GM12878 (cell line): ENCODE results near the gene OR6C2. TPM values are rescaled to one million over a fixed set of nuclear protein-coding genes. Genes with fewer than 3 reads are reported as not detected.

Experiments
- ATAC-seq: fragments of 200-7000 bp; cut with Tn5 transposase; 3 replicates; pipeline ENCODE4 v1.9.1; 2020; ENCODE audit warnings: mild to moderate bottlenecking, moderate library complexity
- BruUV-seq: library from RNA; stranded (reverse); fragments of 400-500 nt; replicated peaks from 2 replicates; lab custom pipeline; 2021; lab: Mats Ljungman, UMichigan
- CTCF ChIA-PET: fragments of 300-600 bp; sonication (Branson Sonifier 250); formaldehyde crosslinking; extraction: SDS; loops from one replicate; lab custom pipeline; 2021; ENCODE audit warnings: inconsistent platforms; lab: Yijun Ruan, JAX
- POLR2A ChIA-PET: fragments of 350-600 bp; formaldehyde crosslinking; extraction: SDS; loops from one replicate; lab custom pipeline; 2021; ENCODE audit warnings: inconsistent platforms; lab: Charles Lee
- RAD21 ChIA-PET: fragments of 300-600 bp; sonication (Branson Sonifier 250); formaldehyde crosslinking; loops from one replicate; lab custom pipeline; 2023; ENCODE audit warnings: antibody characterized with exemption; ENCODE audit not compliant: unreplicated experiment; lab: Charles Lee
- SMC1A ChIA-PET: fragments of 300-600 bp; sonication (Branson Sonifier 250); formaldehyde crosslinking; loops from one replicate; lab custom pipeline; 2023; ENCODE audit not compliant: unreplicated experiment, uncharacterized antibody; lab: Charles Lee
- DNase-seq: peaks from one replicate; pipeline ENCODE4 v3.0.0-alpha.2; 2011; ENCODE audit warnings: low read depth, low spot score
- FAIRE-seq: peaks from 3 replicates; lab custom pipeline; 2011; peaks lifted over from hg19 to GRCh38; lab: Jason Lieb, UNC
- H2AFZ ChIP-seq: 2 replicates; pipeline ENCODE4 v1.6.0; 2011; ENCODE audit warnings: low read depth, low read length, control low read depth; ENCODE audit not compliant: control insufficient read depth
- H3K27ac ChIP-seq: 2 replicates; pipeline ENCODE4 v1.5.1; 2011; ENCODE audit warnings: control low read depth; ENCODE audit not compliant: control insufficient read depth, insufficient read depth
- H3K27me3 ChIP-seq, 2 experiments: replicated peaks in 1 of 2; 2 replicates each; pipeline versions ENCODE4 v1.6.0 to v1.6.1; 2011; ENCODE audit warnings: low read length in 1 of 2; ENCODE audit not compliant: control insufficient read depth in 2 of 2, insufficient read depth in 2 of 2
- H3K36me3 ChIP-seq, 2 experiments: 2 replicates each; pipeline ENCODE4 v1.5.1; 2011; ENCODE audit warnings: low read length in 1 of 2; ENCODE audit not compliant: control insufficient read depth in 2 of 2, insufficient read depth in 2 of 2
- H3K4me1 ChIP-seq: 2 replicates; pipeline ENCODE4 v1.6.1; 2011; ENCODE audit warnings: mild to moderate bottlenecking, low read length, moderate library complexity, mixed read lengths; ENCODE audit not compliant: control insufficient read depth, insufficient read depth
- H3K4me2 ChIP-seq: 2 replicates; pipeline ENCODE4 v1.6.0; 2011; ENCODE audit warnings: control low read depth; ENCODE audit not compliant: control insufficient read depth, insufficient read depth
- H3K4me3 ChIP-seq: fragments of 200-600 bp; sonication (generic); 2 replicates; pipeline ENCODE4 v1.5.1; 2016
- H3K79me2 ChIP-seq: 2 replicates; pipeline ENCODE4 v1.6.0; 2011; ENCODE audit warnings: low read length; ENCODE audit not compliant: control insufficient read depth, insufficient read depth
- H3K9ac ChIP-seq: 2 replicates; pipeline ENCODE4 v1.8.0; 2011; ENCODE audit warnings: low read length, control low read depth, mixed read lengths; ENCODE audit not compliant: control insufficient read depth, insufficient read depth
- H3K9me3 ChIP-seq: replicated peaks from 3 replicates; pipeline ENCODE4 v1.5.1; 2011; ENCODE audit warnings: mild to moderate bottlenecking, low read length; ENCODE audit not compliant: control insufficient read depth, insufficient read depth
- H4K20me1 ChIP-seq: 2 replicates; pipeline ENCODE4 v1.6.0; 2011; ENCODE audit not compliant: control insufficient read depth, insufficient read depth
- BCL3 ChIP-seq: IDR thresholded peaks from 2 replicates; pipeline ENCODE4 v1.6.1; 2011; ENCODE audit warnings: borderline replicate concordance, low read depth, mild to moderate bottlenecking, moderate library complexity, low read length; ENCODE audit not compliant: insufficient read depth, poor library complexity, severe bottlenecking
- CBX3 ChIP-seq: fragments of 200-600 bp; sonication (generic); IDR thresholded peaks from 2 replicates; pipeline ENCODE4 v1.6.1; 2016; ENCODE audit warnings: low read depth, borderline replicate concordance
- CBX5 ChIP-seq: sonication (generic); IDR thresholded peaks from 2 replicates; pipeline ENCODE4 v1.6.1; 2016; ENCODE audit warnings: low read depth, moderate library complexity, mild to moderate bottlenecking, inconsistent platforms
- CHD2 ChIP-seq: IDR thresholded peaks from 2 replicates; pipeline ENCODE4 v1.6.1; 2011; ENCODE audit warnings: low read depth, low read length, improper control_type of control experiment, borderline replicate concordance
- CREB1 ChIP-seq: IDR thresholded peaks from 2 replicates; pipeline ENCODE4 v1.6.1; 2012; ENCODE audit warnings: low read depth, mild to moderate bottlenecking, inconsistent platforms
- EZH2 ChIP-seq: IDR thresholded peaks from 2 replicates; pipeline ENCODE4 v1.6.1; 2012; ENCODE audit warnings: low read depth, mild to moderate bottlenecking, control low read depth, inconsistent platforms, low read length, borderline replicate concordance; ENCODE audit not compliant: control insufficient read depth
- GABPA ChIP-seq: IDR thresholded peaks from 2 replicates; pipeline ENCODE4 v1.6.1; 2014; ENCODE audit warnings: antibody characterized with exemption, low read depth, mild to moderate bottlenecking, inconsistent platforms
- IRF4 ChIP-seq: IDR thresholded peaks from 2 replicates; pipeline ENCODE4 v1.6.1; 2011; ENCODE audit warnings: low read depth, low read length
- JUND ChIP-seq: IDR thresholded peaks from 2 replicates; pipeline ENCODE4 v1.6.1; 2012; ENCODE audit warnings: low read depth, mild to moderate bottlenecking, low read length, improper control_type of control experiment, moderate library complexity
- LARP7 ChIP-seq: fragments of 450-650 bp; IDR thresholded peaks from 2 replicates; pipeline ENCODE4 v1.6.1; 2017; ENCODE audit warnings: mild to moderate bottlenecking
- NKRF ChIP-seq: fragments of 450-650 bp; conservative IDR thresholded peaks from 2 replicates; pipeline ENCODE4 v1.6.1; 2017; ENCODE audit warnings: mild to moderate bottlenecking, moderate library complexity
- RAD21 ChIP-seq: IDR thresholded peaks from 2 replicates; pipeline ENCODE4 v1.6.1; 2011; ENCODE audit warnings: mild to moderate bottlenecking, low read depth, low read length, moderate library complexity; ENCODE audit not compliant: insufficient read depth
- RBBP5 ChIP-seq: fragments of 200-600 bp; sonication (generic); conservative IDR thresholded peaks from 2 replicates; pipeline ENCODE4 v1.6.1; 2016
- SIN3A ChIP-seq: IDR thresholded peaks from 2 replicates; pipeline ENCODE4 v1.6.1; 2012; ENCODE audit warnings: low read depth, low read length, improper control_type of control experiment
- SMAD1 ChIP-seq: fragments of 450-650 bp; IDR thresholded peaks from 2 replicates; pipeline ENCODE4 v1.6.1; 2018; ENCODE audit warnings: mild to moderate bottlenecking, low read depth; ENCODE audit not compliant: partially characterized antibody
- SP1 ChIP-seq: IDR thresholded peaks from one replicate; pipeline ENCODE4 v1.6.1; 2011; ENCODE audit warnings: low read depth, low read length
- ZBED1 ChIP-seq: IDR thresholded peaks from 2 replicates; pipeline ENCODE4 v1.6.1; 2016; ENCODE audit warnings: borderline replicate concordance
- WGBS: methylation state at CpG from one replicate; pipeline ENCODE4 v1.1.6; 2016; ENCODE audit warnings: low lambda C conversion rate; ENCODE audit not compliant: insufficient replicate concordance, insufficient coverage; ENCODE audit errors: missing lambda C conversion rate; 5-methylcytosine and 5-hydroxymethylcytosine counted together
- in situ Hi-C: fragments of 300-500 bp; cut with MboI; formaldehyde crosslinking; loops from 9 replicates; pipeline ENCODE4 v1.14.3; 2018; ENCODE audit warnings: mixed read lengths
- intact Hi-C: fragments of 100-400 bp; cut with micrococcal nuclease; formaldehyde crosslinking; loops from one replicate; pipeline ENCODE4 v1.14.2; 2022; ENCODE audit not compliant: unreplicated experiment
- polyA plus RNA-seq, 11 experiments: library from polyadenylated mRNA; depleted of rRNA in 4 of 11; unstranded in 6 of 11; stranded (reverse) in 5 of 11; fragments of >200 nt; fragmentation: Nextera tagmentation in 4 of 11; fragmentation: Illumina TruSeq in 1 of 11; extraction: Ambion mirVana in 4 of 11; extraction: Trizol in 1 of 11; gene quantifications; 1 replicate in 1 of 11; 2 replicates in 10 of 11; pipeline versions ENCODE4 v1.2.1 to v1.2.3, GENCODE V29; 2011 to 2016; ENCODE audit warnings: inconsistent platforms in 2 of 11, missing spikeins in 2 of 11, low read depth in 1 of 11
- total RNA-seq, 4 experiments: library from RNA; depleted of rRNA in 3 of 4; stranded (reverse); fragments of >200 nt in 3 of 4; fragmentation: Illumina TruSeq in 1 of 4; extraction: Trizol in 1 of 4; gene quantifications; 2 replicates each; pipeline versions ENCODE4 v1.2.1 to v1.2.3, GENCODE V29; 2013 to 2021

The OR6C2 gene
- total and polyA plus RNA-seq, 10 of the 15 experiments (the other 5 are each of a cell fraction or from before 2014, with no cell fraction given) = not detected

GRCh38 chr12:55446326-55446725 lies 2.5 kb downstream of the OR6C2 start:
- H4K20me1 ChIP-seq = no peaks in the 10 kb centered on the region
- intact Hi-C loops = no loop called here
- ChIA-PET POLR2A (no interaction called here), CTCF (interaction anchor here (1.1 kb wide), 1 partner anchor 9 kb away, joined by 3 read pairs; no protein-coding TSS in a partner anchor), SMC1A (no interaction called here), RAD21 (no interaction called here)
- ATAC-seq = no peak
- no peak overlapping the region for H3K4me2 ChIP-seq
- no peaks in the 10 kb centered on the region for H3K36me3 ChIP-seq
- no peak overlapping the region for H3K4me3 ChIP-seq
- no peaks in the 10 kb centered on the region for H3K27me3 ChIP-seq
- WGBS = 58% methylated on average over 5 of the region's 5 CpGs
- FAIRE-seq = no peak
- no peak overlapping the region for H2AFZ ChIP-seq
- no peaks in the 10 kb centered on the region for H3K4me1 ChIP-seq
- H3K27ac ChIP-seq = no peak overlapping the region
- no peaks in the 10 kb centered on the region for H3K9me3 ChIP-seq
- no peaks in the 10 kb centered on the region for H3K79me2 ChIP-seq
- H3K9ac ChIP-seq = no peak overlapping the region
- TF ChIP-seq CBX3 (no peak), RAD21 (0 out of 2 replicates have a peak, but pooled peaks have one; percentile 11), RBBP5 (no peak), JUND (no peak), IRF4 (no peak), NKRF (no peak), LARP7 (no peak)
- in situ Hi-C loops = no loop called here
- DNase-seq = no peak
- no TSS peak for BruUV-seq

- ATAC-seq = no peak
- no peaks in the 10 kb centered on the region for H3K9me3 ChIP-seq
- no TSS peak for BruUV-seq
- H4K20me1 ChIP-seq = no peaks in the 10 kb centered on the region
- H3K4me3 ChIP-seq = no peak overlapping the region
- no peak for DNase-seq
- no peaks in the 10 kb centered on the region for H3K79me2 ChIP-seq
- no peak overlapping the region for H3K27ac ChIP-seq
- H3K36me3 ChIP-seq = no peaks in the 10 kb centered on the region
- in situ Hi-C loops (no loop called here), intact Hi-C loops (no loop called here)
- FAIRE-seq = no peak
- ChIA-PET RAD21 (no interaction called here), CTCF (no interaction called here), POLR2A (no interaction called here), SMC1A (no interaction called here)
- no peak overlapping the region for H3K4me2 ChIP-seq
- H3K4me1 ChIP-seq = no peaks in the 10 kb centered on the region
- no peaks in the 10 kb centered on the region for H3K27me3 ChIP-seq
- no peak overlapping the region for H2AFZ ChIP-seq
- H3K9ac ChIP-seq = no peak overlapping the region
- TF ChIP-seq GABPA = no peak
- TF ChIP-seq CHD2 = no peak
- no peak for TF ChIP-seq CBX5
- TF ChIP-seq CREB1 = no peak
- no peak for TF ChIP-seq EZH2
- TF ChIP-seq SMAD1 = no peak
- TF ChIP-seq BCL3 = no peak
- no peak for TF ChIP-seq SP1
- no peak for TF ChIP-seq ZBED1
- TF ChIP-seq SIN3A = no peak
These were observed 4.9 kb downstream of the OR6C2 start for GRCh38 chr12:55448825-55449224.
